Heart left ventricle (tissue), 16 donors: ENCODE results near the gene GABBR2. TPM values are rescaled to one million over a fixed set of nuclear protein-coding genes. Genes with fewer than 3 reads are reported as not detected.

Experiments
- ATAC-seq, 4 donors: fragments of 200-7000 bp; cut with Tn5 transposase; one replicate each; pipeline ENCODE4 v1.9.1; 2020 to 2022; ENCODE audit warnings: moderate library complexity in 4 of 4, mild to moderate bottlenecking in 3 of 4, moderate number of reproducible peaks in 1 of 4
- DNase-seq, 5 donors: peaks; one replicate each; pipeline ENCODE4 v3.0.0-alpha.2; 2020
- H3K27ac ChIP-seq, 12 donors: fragments of 200-600 bp; sonication (generic) in 4 of 12; one replicate each; pipeline versions ENCODE4 v1.5.0 to v1.8.0; 2016 to 2022; ENCODE audit warnings: mild to moderate bottlenecking in 2 of 12
- H3K27me3 ChIP-seq, 9 donors: fragments of 200-600 bp; sonication (generic) in 2 of 9; one replicate each; pipeline versions ENCODE4 v1.5.1 to v1.8.0; 2016 to 2022; ENCODE audit warnings: mild to moderate bottlenecking in 3 of 9
- H3K36me3 ChIP-seq, 9 donors: fragments of 200-600 bp; sonication (generic) in 2 of 9; one replicate each; pipeline versions ENCODE4 v1.5.0 to v1.8.0; 2018 to 2022; ENCODE audit warnings: mild to moderate bottlenecking in 2 of 9
- H3K4me1 ChIP-seq, 12 donors: fragments of 200-600 bp; sonication (generic) in 4 of 12; one replicate each; pipeline versions ENCODE4 v1.5.0 to v1.8.0; 2016 to 2022; ENCODE audit warnings: mild to moderate bottlenecking in 3 of 12
- H3K4me3 ChIP-seq, 12 donors: fragments of 200-600 bp; sonication (generic) in 4 of 12; one replicate each; pipeline versions ENCODE4 v1.5.0 to v1.8.0; 2017 to 2022; ENCODE audit warnings: mild to moderate bottlenecking in 9 of 12, moderate library complexity in 4 of 12
- H3K9me3 ChIP-seq, 12 donors: fragments of 200-600 bp; sonication (generic) in 4 of 12; one replicate each; pipeline versions ENCODE4 v1.5.0 to v1.8.0; 2016 to 2022; ENCODE audit warnings: mild to moderate bottlenecking in 1 of 12
- CTCF ChIP-seq, 12 donors: fragments of 200-600 bp; sonication (generic) in 4 of 12; IDR thresholded peaks; one replicate each; pipeline versions ENCODE4 v1.5.0 to v1.8.0; 2018 to 2022; ENCODE audit warnings: antibody characterized with exemption in 12 of 12, mild to moderate bottlenecking in 5 of 12
- POLR2A ChIP-seq, 2 donors: fragments of 450-650 bp; IDR thresholded peaks; one replicate each; pipeline ENCODE4 v1.6.1; 2017; ENCODE audit warnings: antibody characterized with exemption in 2 of 2, mild to moderate bottlenecking in 2 of 2, moderate library complexity in 2 of 2
- WGBS, 4 donors: extraction: QIAGEN DNeasy Blood & Tissue Kit in 2 of 4; methylation state at CpG; one replicate each; pipeline versions ENCODE4 v1.1.5 to v1.1.7; 2013 to 2018; 5-methylcytosine and 5-hydroxymethylcytosine counted together
- intact Hi-C, 10 donors: fragments of 100-400 bp; cut with DNase I; formaldehyde crosslinking; loops; one replicate each; pipeline versions ENCODE4 v1.11.1 to v1.14.2; 2022
- polyA plus RNA-seq, 2 donors: library from polyadenylated mRNA; stranded (reverse); fragments of 200-250 nt; gene quantifications; one replicate each; pipeline ENCODE4 v1.2.3, GENCODE V29; 2013
- total RNA-seq, 9 donors: library from RNA; depleted of rRNA in 2 of 9; stranded (reverse); fragments of >200 nt in 2 of 9; fragmentation: NEBNext Ultra II Directional in 3 of 9; extraction: Animal tissue kit (Norgen Biotek cat#: 25700) in 3 of 9; gene quantifications; one replicate each; pipeline versions ENCODE4 v1.1.0 to v1.2.4, GENCODE V29; 2016 to 2023
- donor health status: ischemic (EF 13 %, LVEDD 7.1; RV severe dilation, severe dysfunction).
- donor health status: healthy with polysubstance abuse.
- donor health status: DM: no; HTN: yes; CAD: no.
- donor health status: DM: no; HTN: no; CAD: no.
- donor health status: ischemic (EF 25% LVEDD 6.9; RV normal size, moderate dysfunction).
- donor health status: ischemic (EF 25% LVEDD 5.7; RV mildly dilated, moderate dysfunction).
- donor health status: healthy.
- donor health status: DM: yes; HTN: yes; CAD: no.
- donor health status: ischemic (EF 35%, LVEDD 5.7; RV mildly dilated, moderate dysfunction).
- donor health status: nonischemic (EF 11% LVEDD 7.7; RV severe dilation, severe dysfunction).
- donor health status: DM: yes; HTN: yes; CAD: no.
- donor health status: PGD.
- donor health status: ischemic (EF 29% LVEDD 5.4; RV normal size, mild dysfunction).
- donor health status: nonischemic (EF 23%, LVEDD 6.1; RV moderate dilation, normal function).

The GABBR2 gene
- total and polyA plus RNA-seq, 11 donors = 0.11 to 3.4 (median 0.58) TPM

- DNase-seq (no peak), ATAC-seq (no peak)
- Histone ChIP-seq H3K4me3 (no peak overlapping the region), H3K27ac (no peak overlapping the region), H3K4me1 (no peaks in the 10 kb centered on the region), H3K27me3 (no peaks in the 10 kb centered on the region), H3K36me3 (no peaks in the 10 kb centered on the region), H3K9me3 (no peaks in the 10 kb centered on the region)
- TF ChIP-seq POLR2A (IDR thresholded peaks at IDR 0.05) (no peak), CTCF (IDR thresholded peaks at IDR 0.05) (no peak)
- intact Hi-C loops = no loop called here
- WGBS, 4 donors = 59 to 75% (median 69%) methylated on average over 6 of the region's 6 CpGs
Observed at GRCh38 chr9:98568909-98569469, 139.7 kb downstream of the GABBR2 start.

GRCh38 chr9:98568234-98568908, 140.4 kb downstream of the GABBR2 start:
- Histone ChIP-seq H3K4me1 (no peaks in the 10 kb centered on the region), H3K4me3 (no peak overlapping the region), H3K9me3 (no peaks in the 10 kb centered on the region), H3K27ac (no peak overlapping the region), H3K36me3 (no peaks in the 10 kb centered on the region), H3K27me3 (no peaks in the 10 kb centered on the region)
- ATAC-seq = no peak
- DNase-seq = no peak
- intact Hi-C loops = no loop called here
- no peak for TF ChIP-seq POLR2A (IDR thresholded peaks at IDR 0.05)
- no peak for TF ChIP-seq CTCF (IDR thresholded peaks at IDR 0.05)
- 76 to 87% (median 80%) methylated on average over 4 of the region's 4 CpGs for WGBS, 4 donors

- H3K27me3 ChIP-seq = no peaks in the 10 kb centered on the region
- intact Hi-C loops = no loop called here
- no peak overlapping the region for H3K27ac ChIP-seq
- ATAC-seq (no peak), DNase-seq (no peak)
- no peak overlapping the region for H3K4me3 ChIP-seq
- H3K4me1 ChIP-seq = no peaks in the 10 kb centered on the region
- TF ChIP-seq CTCF (IDR thresholded peaks at IDR 0.05) (no peak), POLR2A (IDR thresholded peaks at IDR 0.05) (no peak)
- H3K36me3 ChIP-seq = no peaks in the 10 kb centered on the region
- H3K9me3 ChIP-seq = no peaks in the 10 kb centered on the region
- 87 to 91% (median 89%) methylated on average over 9 to 10 of the region's 10 CpGs for WGBS, 4 donors
Observed at GRCh38 chr9:98567540-98568233, 141.0 kb downstream of the GABBR2 start.
